ENCODE data around the gene FAM120B. TPM values are rescaled to one million over a fixed set of nuclear protein-coding genes. Genes with fewer than 3 reads are reported as not detected.

Gene FAM120B, protein sequence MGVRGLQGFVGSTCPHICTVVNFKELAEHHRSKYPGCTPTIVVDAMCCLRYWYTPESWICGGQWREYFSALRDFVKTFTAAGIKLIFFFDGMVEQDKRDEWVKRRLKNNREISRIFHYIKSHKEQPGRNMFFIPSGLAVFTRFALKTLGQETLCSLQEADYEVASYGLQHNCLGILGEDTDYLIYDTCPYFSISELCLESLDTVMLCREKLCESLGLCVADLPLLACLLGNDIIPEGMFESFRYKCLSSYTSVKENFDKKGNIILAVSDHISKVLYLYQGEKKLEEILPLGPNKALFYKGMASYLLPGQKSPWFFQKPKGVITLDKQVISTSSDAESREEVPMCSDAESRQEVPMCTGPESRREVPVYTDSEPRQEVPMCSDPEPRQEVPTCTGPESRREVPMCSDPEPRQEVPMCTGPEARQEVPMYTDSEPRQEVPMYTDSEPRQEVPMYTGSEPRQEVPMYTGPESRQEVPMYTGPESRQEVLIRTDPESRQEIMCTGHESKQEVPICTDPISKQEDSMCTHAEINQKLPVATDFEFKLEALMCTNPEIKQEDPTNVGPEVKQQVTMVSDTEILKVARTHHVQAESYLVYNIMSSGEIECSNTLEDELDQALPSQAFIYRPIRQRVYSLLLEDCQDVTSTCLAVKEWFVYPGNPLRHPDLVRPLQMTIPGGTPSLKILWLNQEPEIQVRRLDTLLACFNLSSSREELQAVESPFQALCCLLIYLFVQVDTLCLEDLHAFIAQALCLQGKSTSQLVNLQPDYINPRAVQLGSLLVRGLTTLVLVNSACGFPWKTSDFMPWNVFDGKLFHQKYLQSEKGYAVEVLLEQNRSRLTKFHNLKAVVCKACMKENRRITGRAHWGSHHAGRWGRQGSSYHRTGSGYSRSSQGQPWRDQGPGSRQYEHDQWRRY
- total RNA-seq: 10 to 100 TPM; 28.8 to 35.0 (median 33.8) TPM

DNA sequence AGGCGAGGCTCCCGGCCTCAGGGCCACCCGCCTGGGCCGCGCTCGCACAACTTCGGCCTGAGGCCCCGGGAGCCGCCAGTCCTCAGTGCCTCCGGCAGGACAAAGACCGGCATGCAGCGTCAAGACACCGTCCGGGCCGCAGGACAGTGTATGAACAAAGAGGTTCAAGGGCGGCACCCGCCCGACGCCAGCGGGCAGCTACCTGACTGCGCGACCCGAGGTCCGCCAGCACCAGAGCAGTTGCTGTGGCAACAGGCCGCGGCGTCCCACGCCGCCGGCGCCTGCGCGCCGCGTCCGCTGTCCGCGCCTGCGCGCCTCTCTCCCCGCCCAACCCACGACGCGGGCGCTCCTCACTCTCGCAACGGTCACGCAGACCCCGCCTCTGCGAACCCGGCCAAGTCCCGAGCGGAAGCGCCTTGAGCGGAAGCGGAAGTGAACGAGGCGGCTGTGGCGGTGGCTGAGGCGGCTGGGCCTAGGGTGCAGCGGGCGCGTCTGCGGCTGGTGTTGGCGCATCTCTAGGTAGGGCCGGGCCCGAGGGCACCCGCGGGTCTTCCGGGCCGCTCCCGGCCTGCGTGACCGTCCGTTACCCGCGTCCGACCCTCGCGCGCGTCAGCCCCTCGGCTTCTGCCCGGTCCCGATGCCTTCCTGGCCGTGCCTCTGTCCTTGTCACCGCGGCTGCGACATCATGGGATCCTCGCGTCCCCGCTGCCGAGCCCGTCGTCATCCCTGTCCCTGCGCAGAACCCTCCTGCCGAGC is at the start of gene FAM120B:
Gene FAM120B, plus strand, starts transcription at position 435 of the 756 bp plus-strand sequence. CDS start 10,633 bp downstream, outside the sequence.
- no peaks in the 10 kb centered on the region for H3K9me3 ChIP-seq
- intact Hi-C loops (cut with DNase I; ENCODE audit: low total_unique reads): no loop called here
- peak; percentile 88 for TF ChIP-seq POLR2A (IDR thresholded peaks at IDR 0.05)
- TF ChIP-seq, protein P1, sequence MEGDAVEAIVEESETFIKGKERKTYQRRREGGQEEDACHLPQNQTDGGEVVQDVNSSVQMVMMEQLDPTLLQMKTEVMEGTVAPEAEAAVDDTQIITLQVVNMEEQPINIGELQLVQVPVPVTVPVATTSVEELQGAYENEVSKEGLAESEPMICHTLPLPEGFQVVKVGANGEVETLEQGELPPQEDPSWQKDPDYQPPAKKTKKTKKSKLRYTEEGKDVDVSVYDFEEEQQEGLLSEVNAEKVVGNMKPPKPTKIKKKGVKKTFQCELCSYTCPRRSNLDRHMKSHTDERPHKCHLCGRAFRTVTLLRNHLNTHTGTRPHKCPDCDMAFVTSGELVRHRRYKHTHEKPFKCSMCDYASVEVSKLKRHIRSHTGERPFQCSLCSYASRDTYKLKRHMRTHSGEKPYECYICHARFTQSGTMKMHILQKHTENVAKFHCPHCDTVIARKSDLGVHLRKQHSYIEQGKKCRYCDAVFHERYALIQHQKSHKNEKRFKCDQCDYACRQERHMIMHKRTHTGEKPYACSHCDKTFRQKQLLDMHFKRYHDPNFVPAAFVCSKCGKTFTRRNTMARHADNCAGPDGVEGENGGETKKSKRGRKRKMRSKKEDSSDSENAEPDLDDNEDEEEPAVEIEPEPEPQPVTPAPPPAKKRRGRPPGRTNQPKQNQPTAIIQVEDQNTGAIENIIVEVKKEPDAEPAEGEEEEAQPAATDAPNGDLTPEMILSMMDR (IDR thresholded peaks at IDR 0.05): peak in 1 of 3 donors; percentile 23
- TF ChIP-seq POLR2AphosphoS5 (IDR thresholded peaks at IDR 0.05): peak; percentile 88 to 98 (median 95)
- DNase-seq (ENCODE audit: low spot score in 2 of 2): peak; percentile 95 to 96
- no peaks in the 10 kb centered on the region for H3K36me3 ChIP-seq
- H3K4me1 ChIP-seq: peaks cover 0 to 10% of the 10 kb centered on the region in 2 donors
- no peaks in the 10 kb centered on the region for H3K27me3 ChIP-seq
- peak within 1 kb of the TSS; percentile 94 to 96 for H3K27ac ChIP-seq
- peak within 1 kb of the TSS; percentile 88 to 96 (median 89) for H3K4me3 ChIP-seq

DNA sequence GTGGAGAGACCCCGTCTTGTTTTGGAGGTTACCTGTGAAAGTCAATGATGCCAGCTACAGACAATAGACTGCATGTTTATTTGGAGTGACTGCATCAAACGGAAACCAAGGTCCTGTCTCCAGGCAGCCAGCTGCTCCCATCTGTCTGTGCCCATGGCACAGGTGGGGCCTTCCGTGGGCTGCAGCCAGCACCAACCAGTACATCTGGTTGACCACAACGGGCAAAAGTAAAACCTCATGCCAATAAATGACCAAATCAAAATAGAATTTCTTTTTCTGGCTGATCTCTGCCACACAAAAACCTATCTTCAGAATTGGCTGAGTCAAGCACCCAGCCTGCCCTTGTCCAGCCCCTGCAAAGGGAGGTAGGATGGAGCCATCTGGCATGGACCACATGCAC is 49.2 kb upstream of the FAM120B start:
- Histone ChIP-seq H3K4me3 (no peak overlapping the region), H3K4me1 (no peaks in the 10 kb centered on the region), H3K27me3 (no peaks in the 10 kb centered on the region), H3K27ac (no peak overlapping the region), H3K9me3 (no peaks in the 10 kb centered on the region), H3K36me3 (no peaks in the 10 kb centered on the region)
- DNase-seq (ENCODE audit: low spot score in 2 of 2): peak in 1 of 2 donors; percentile 15
- intact Hi-C loops (cut with DNase I; ENCODE audit: low total_unique reads): no loop called here
- TF ChIP-seq POLR2AphosphoS5 (IDR thresholded peaks at IDR 0.05) (no peak), POLR2A (IDR thresholded peaks at IDR 0.05) (no peak)
- TF ChIP-seq, protein P1 (IDR thresholded peaks at IDR 0.05): no peak

DNA sequence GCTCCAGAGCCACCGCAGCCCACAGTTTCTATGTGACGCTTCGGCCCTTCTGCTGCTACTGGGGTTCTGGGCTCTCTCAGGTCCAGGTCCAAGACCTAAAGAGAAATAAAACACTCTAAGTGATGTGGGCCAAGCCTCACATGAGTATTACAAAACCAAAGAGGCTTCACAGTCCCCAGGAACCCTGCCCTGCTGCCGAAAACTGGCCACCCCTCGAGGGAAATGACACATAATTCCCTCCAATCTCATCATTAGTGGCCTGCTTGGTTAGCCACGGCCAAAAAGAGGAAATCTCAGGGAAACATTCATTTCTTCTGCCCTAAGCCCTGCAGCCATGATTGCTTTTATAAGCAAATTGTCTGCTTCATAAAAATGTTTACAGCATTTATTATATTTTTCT is 48.2 kb upstream of the FAM120B start:
- no peak overlapping the region for H3K4me3 ChIP-seq
- no peak for DNase-seq (ENCODE audit: low spot score in 2 of 2)
- intact Hi-C loops (cut with DNase I; ENCODE audit: low total_unique reads): no loop called here
- peaks cover 0 to 3% of the 10 kb centered on the region in 2 donors for H3K27me3 ChIP-seq
- no peaks in the 10 kb centered on the region for H3K4me1 ChIP-seq
- no peaks in the 10 kb centered on the region for H3K36me3 ChIP-seq
- no peaks in the 10 kb centered on the region for H3K9me3 ChIP-seq
- TF ChIP-seq, protein P1 (IDR thresholded peaks at IDR 0.05): no peak
- TF ChIP-seq POLR2A (IDR thresholded peaks at IDR 0.05) (no peak), POLR2AphosphoS5 (IDR thresholded peaks at IDR 0.05) (no peak)
- no peak overlapping the region for H3K27ac ChIP-seq

DNA sequence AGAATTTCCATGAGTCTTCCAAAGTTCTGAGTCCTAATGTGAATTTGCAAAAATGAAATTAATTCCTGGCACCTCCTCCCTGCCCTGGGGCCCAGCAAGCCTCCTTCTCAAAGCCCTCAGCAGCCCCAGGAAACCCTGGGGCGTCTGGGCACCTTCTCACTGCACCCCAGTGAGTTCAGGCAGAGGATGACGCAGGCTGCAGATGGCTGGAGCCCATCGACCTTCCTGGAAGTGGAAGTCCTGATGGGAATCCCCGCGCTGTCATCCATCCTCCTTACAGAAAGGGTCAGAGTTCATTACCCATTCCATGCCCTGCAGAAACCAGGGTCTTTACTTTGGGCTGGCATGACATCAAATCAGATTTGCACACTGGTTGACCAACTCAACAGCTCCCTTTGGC is 47.3 kb upstream of the FAM120B start:
- no peaks in the 10 kb centered on the region for H3K9me3 ChIP-seq
- peak in 1 of 2 donors; percentile 36 for DNase-seq (ENCODE audit: low spot score in 2 of 2)
- peaks cover 0 to 3% of the 10 kb centered on the region in 2 donors for H3K27me3 ChIP-seq
- TF ChIP-seq POLR2AphosphoS5 (IDR thresholded peaks at IDR 0.05) (no peak), POLR2A (IDR thresholded peaks at IDR 0.05) (no peak)
- TF ChIP-seq, protein P1 (IDR thresholded peaks at IDR 0.05): no peak
- no peak overlapping the region for H3K27ac ChIP-seq
- intact Hi-C loops (cut with DNase I; ENCODE audit: low total_unique reads): no loop called here
- no peaks in the 10 kb centered on the region for H3K36me3 ChIP-seq
- H3K4me3 ChIP-seq: no peak overlapping the region
- no peaks in the 10 kb centered on the region for H3K4me1 ChIP-seq

Data from breast epithelium (tissue), 4 donors.